ENCODE measurements around the gene CCL17. TPM values are rescaled to one million over a fixed set of nuclear protein-coding genes. Genes with fewer than 3 reads are reported as not detected.

CCL17 gene
- polyA plus RNA-seq (2013, experiment 1 of 2): not detected
- polyA plus RNA-seq (2013, experiment 2 of 2): not detected

DNA sequence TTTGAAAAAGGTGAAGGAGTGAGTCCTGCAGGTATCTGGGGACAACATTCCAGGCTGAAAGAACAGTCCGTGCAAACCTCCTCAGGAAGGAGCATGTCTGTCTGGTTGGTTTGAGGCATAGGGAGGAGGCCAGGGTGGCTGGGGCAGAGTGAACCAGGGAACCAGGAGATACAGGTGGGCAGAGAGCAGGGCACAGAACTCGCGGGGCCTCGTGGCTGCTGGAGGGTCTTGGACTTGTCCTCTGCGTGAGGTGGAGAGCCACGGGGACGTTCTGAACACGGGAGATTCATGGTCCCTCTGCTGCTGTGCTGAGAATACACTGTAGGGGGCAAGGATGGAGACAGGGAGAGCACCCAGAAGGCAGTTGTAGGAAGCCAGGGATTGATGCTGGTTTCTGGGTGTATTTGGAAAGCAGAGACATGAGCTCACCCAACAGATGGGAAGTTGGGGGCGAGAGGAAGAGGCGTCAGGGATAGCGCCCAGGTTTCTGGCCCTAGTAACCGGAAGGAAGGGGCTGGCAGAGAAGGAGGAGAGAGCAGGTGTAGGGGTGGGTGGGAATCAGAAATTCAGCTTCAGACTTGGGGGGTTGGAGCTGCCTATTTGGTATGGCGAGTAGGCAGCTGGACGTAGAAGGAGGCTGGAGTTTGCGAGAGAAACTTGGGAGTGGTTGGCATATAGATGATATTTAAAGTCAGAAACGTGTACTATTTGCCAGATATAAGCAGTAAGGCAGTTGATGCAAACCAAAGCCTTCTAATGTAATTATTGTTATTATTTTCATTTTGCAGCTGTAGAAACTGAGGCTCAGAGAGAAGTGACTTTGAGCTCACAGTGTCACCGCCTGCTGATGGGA, at the start of gene CCL17:
Gene CCL17, plus strand, starts transcription at position 803 of the 853 bp plus-strand sequence. CDS start 9,166 bp downstream, outside the sequence.
- no peak for DNase-seq (ENCODE audit: low spot score)
- Histone ChIP-seq H4K91ac (ENCODE audit: low read depth, low read length, poor library complexity) (peak within 1 kb of the TSS; percentile 35), H3K14ac (ENCODE audit: low read length) (no peak within 1 kb of the TSS)

DNA sequence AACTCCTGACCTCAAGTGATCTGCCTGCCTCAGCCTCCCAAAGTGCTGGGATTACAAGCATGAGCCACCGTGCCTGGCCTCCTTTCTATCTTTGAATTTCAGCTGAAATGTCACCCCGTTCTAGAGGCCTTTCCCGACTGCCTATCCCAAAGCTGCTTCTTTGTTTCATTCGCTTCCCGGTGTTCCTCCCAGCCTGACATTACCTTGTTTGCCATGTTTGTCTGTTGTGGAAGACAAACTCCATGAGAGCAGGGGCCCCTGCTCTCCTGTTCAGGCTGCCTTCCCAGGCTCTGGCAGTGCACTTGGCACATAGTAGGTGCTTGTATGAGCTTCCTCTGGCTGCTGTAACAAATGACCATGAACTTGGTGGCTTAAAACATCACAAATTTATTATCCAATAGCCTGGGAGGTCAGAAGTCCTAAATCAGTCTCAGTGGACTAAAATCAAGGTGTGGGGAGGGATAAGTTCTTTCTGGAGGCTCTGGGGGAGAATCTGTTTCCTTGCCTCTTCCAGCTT, 48.6 kb upstream of the CCL17 start:
- DNase-seq (ENCODE audit: low spot score): no peak

More for the DNA sequence above, at the start of gene CCL17:
- no peak within 1 kb of the TSS for H2AFZ ChIP-seq (ENCODE audit: low read length)
- no peak within 1 kb of the TSS for H3K23ac ChIP-seq (ENCODE audit: low read depth, low read length, poor library complexity)
- H2BK5ac ChIP-seq (ENCODE audit: low read length): no peak within 1 kb of the TSS
- no peak within 1 kb of the TSS for H2AK5ac ChIP-seq (ENCODE audit: low read depth, low read length)
- H3K4me2 ChIP-seq (ENCODE audit: insufficient read depth, low read length, poor library complexity, severe bottlenecking): no peak within 1 kb of the TSS
- no peaks in the 10 kb centered on the region for H3K36me3 ChIP-seq (replicated peaks in 1 of 2; ENCODE audit: control insufficient read depth in 2 of 2, insufficient read depth in 2 of 2, low read length in 2 of 2)
- H2BK12ac ChIP-seq (ENCODE audit: low read length): no peak within 1 kb of the TSS
- H4K8ac ChIP-seq (ENCODE audit: low read depth, low read length): no peak within 1 kb of the TSS
- H3K4ac ChIP-seq (ENCODE audit: low read length): no peak within 1 kb of the TSS
- H2BK15ac ChIP-seq (ENCODE audit: low read length): no peak within 1 kb of the TSS
- peaks cover 0 to 2% (median 0%) of the 10 kb centered on the region in 3 experiments for H3K27me3 ChIP-seq (ENCODE audit: control insufficient read depth in 3 of 3, insufficient read depth in 3 of 3, low read depth in 1 of 3, low read length in 3 of 3)
- no peak within 1 kb of the TSS for H3K9ac ChIP-seq (ENCODE audit: low read depth, low read length, poor library complexity)
- H3K79me1 ChIP-seq (ENCODE audit: low read depth, low read length): peaks cover 1% of the 10 kb centered on the region
- H3K9me3 ChIP-seq (replicated peaks in 1 of 2; ENCODE audit: control insufficient read depth in 2 of 2, insufficient read depth in 1 of 2, low read depth in 1 of 2, low read length in 2 of 2): no peaks in the 10 kb centered on the region
- H3K4me3 ChIP-seq (ENCODE audit: low read length in 2 of 2): peak within 1 kb of the TSS in 1 of 2 donors; percentile 9
- no peak within 1 kb of the TSS for H3K27ac ChIP-seq (replicated peaks; ENCODE audit: low read length)
- H3K18ac ChIP-seq (ENCODE audit: low read length): peak within 1 kb of the TSS; percentile 44
- WGBS, 2 donors (ENCODE audit: extremely low coverage in 2 of 2, insufficient read length in 2 of 2, insufficient replicate concordance in 1 of 2): no CpG with 5 or more reads among the region's 17 CpGs
- H3K4me1 ChIP-seq (ENCODE audit: control insufficient read depth in 2 of 2, insufficient read depth in 1 of 2, low read depth in 1 of 2, low read length in 2 of 2): no peaks in the 10 kb centered on the region
- no peak within 1 kb of the TSS for H2BK120ac ChIP-seq (ENCODE audit: low read depth, low read length)

DNA sequence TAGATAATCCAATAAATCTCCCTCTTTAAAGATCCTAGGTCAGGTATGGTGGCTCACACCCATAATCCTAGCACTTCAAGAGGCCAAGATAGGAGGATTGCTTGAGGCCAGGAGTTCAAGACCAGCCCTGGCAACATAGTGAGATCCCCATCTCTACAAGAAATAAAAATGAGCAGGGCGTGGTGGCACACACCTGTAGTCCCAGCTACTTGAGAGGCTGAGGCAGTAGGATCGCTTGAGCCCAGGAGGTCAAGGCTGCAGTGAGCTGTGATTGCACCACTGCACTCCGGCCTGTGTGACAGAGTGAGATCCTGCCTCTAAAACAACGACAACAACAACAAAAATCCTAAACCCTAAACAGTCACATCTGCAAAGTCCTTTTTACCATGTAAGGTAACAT, 48.0 kb upstream of the CCL17 start:
- peaks cover 1% of the 10 kb centered on the region for H3K79me1 ChIP-seq (ENCODE audit: low read depth, low read length)
- no peak overlapping the region for H3K4ac ChIP-seq (ENCODE audit: low read length)
- no peak overlapping the region for H4K91ac ChIP-seq (ENCODE audit: low read depth, low read length, poor library complexity)
- H3K23ac ChIP-seq (ENCODE audit: low read depth, low read length, poor library complexity): no peak overlapping the region
- H2BK12ac ChIP-seq (ENCODE audit: low read length): no peak overlapping the region
- no peak overlapping the region for H2AFZ ChIP-seq (ENCODE audit: low read length)
- no peak overlapping the region for H2BK15ac ChIP-seq (ENCODE audit: low read length)
- H4K8ac ChIP-seq (ENCODE audit: low read depth, low read length): no peak overlapping the region
- no peaks in the 10 kb centered on the region for H3K36me3 ChIP-seq (replicated peaks in 1 of 2; ENCODE audit: control insufficient read depth in 2 of 2, insufficient read depth in 2 of 2, low read length in 2 of 2)
- no peak overlapping the region for H3K18ac ChIP-seq (ENCODE audit: low read length)
- H3K4me2 ChIP-seq (ENCODE audit: insufficient read depth, low read length, poor library complexity, severe bottlenecking): no peak overlapping the region
- H3K4me3 ChIP-seq (ENCODE audit: low read length in 2 of 2): no peak overlapping the region
- no CpG with 5 or more reads among the region's 4 CpGs for WGBS, 2 donors (ENCODE audit: extremely low coverage in 2 of 2, insufficient read length in 2 of 2, insufficient replicate concordance in 1 of 2)
- no peaks in the 10 kb centered on the region for H3K9me3 ChIP-seq (replicated peaks in 1 of 2; ENCODE audit: control insufficient read depth in 2 of 2, insufficient read depth in 1 of 2, low read depth in 1 of 2, low read length in 2 of 2)
- DNase-seq (ENCODE audit: low spot score): no peak
- no peak overlapping the region for H2AK5ac ChIP-seq (ENCODE audit: low read depth, low read length)
- no peak overlapping the region for H3K14ac ChIP-seq (ENCODE audit: low read length)
- H3K4me1 ChIP-seq (ENCODE audit: control insufficient read depth in 2 of 2, insufficient read depth in 1 of 2, low read depth in 1 of 2, low read length in 2 of 2): no peaks in the 10 kb centered on the region
- H2BK120ac ChIP-seq (ENCODE audit: low read depth, low read length): no peak overlapping the region
- no peak overlapping the region for H3K9ac ChIP-seq (ENCODE audit: low read depth, low read length, poor library complexity)
- no peak overlapping the region for H3K27ac ChIP-seq (replicated peaks; ENCODE audit: low read length)
- H3K27me3 ChIP-seq (ENCODE audit: control insufficient read depth in 3 of 3, insufficient read depth in 3 of 3, low read depth in 1 of 3, low read length in 3 of 3): peaks cover 0 to 18% (median 0%) of the 10 kb centered on the region in 3 experiments
- no peak overlapping the region for H2BK5ac ChIP-seq (ENCODE audit: low read length)

More for the DNA sequence above, 48.6 kb upstream of the CCL17 start:
- H2AFZ ChIP-seq (ENCODE audit: low read length): no peak overlapping the region
- H3K36me3 ChIP-seq (replicated peaks in 1 of 2; ENCODE audit: control insufficient read depth in 2 of 2, insufficient read depth in 2 of 2, low read length in 2 of 2): no peaks in the 10 kb centered on the region
- no peak overlapping the region for H3K14ac ChIP-seq (ENCODE audit: low read length)
- H2BK120ac ChIP-seq (ENCODE audit: low read depth, low read length): no peak overlapping the region
- H3K4me1 ChIP-seq (ENCODE audit: control insufficient read depth in 2 of 2, insufficient read depth in 1 of 2, low read depth in 1 of 2, low read length in 2 of 2): no peaks in the 10 kb centered on the region
- H3K9me3 ChIP-seq (replicated peaks in 1 of 2; ENCODE audit: control insufficient read depth in 2 of 2, insufficient read depth in 1 of 2, low read depth in 1 of 2, low read length in 2 of 2): no peaks in the 10 kb centered on the region
- no peak overlapping the region for H3K4ac ChIP-seq (ENCODE audit: low read length)
- no peak overlapping the region for H2BK5ac ChIP-seq (ENCODE audit: low read length)
- H3K18ac ChIP-seq (ENCODE audit: low read length): no peak overlapping the region
- no peak overlapping the region for H4K8ac ChIP-seq (ENCODE audit: low read depth, low read length)
- WGBS, 2 donors (ENCODE audit: extremely low coverage in 2 of 2, insufficient read length in 2 of 2, insufficient replicate concordance in 1 of 2): no CpG with 5 or more reads among the region's 5 CpGs
- H3K23ac ChIP-seq (ENCODE audit: low read depth, low read length, poor library complexity): no peak overlapping the region
- H3K4me3 ChIP-seq (ENCODE audit: low read length in 2 of 2): no peak overlapping the region
- peaks cover 0 to 18% (median 0%) of the 10 kb centered on the region in 3 experiments for H3K27me3 ChIP-seq (ENCODE audit: control insufficient read depth in 3 of 3, insufficient read depth in 3 of 3, low read depth in 1 of 3, low read length in 3 of 3)
- no peak overlapping the region for H2AK5ac ChIP-seq (ENCODE audit: low read depth, low read length)
- H3K9ac ChIP-seq (ENCODE audit: low read depth, low read length, poor library complexity): no peak overlapping the region
- no peak overlapping the region for H2BK12ac ChIP-seq (ENCODE audit: low read length)
- H3K27ac ChIP-seq (replicated peaks; ENCODE audit: low read length): no peak overlapping the region
- no peak overlapping the region for H2BK15ac ChIP-seq (ENCODE audit: low read length)
- H3K4me2 ChIP-seq (ENCODE audit: insufficient read depth, low read length, poor library complexity, severe bottlenecking): no peak overlapping the region
- H3K79me1 ChIP-seq (ENCODE audit: low read depth, low read length): peaks cover 1% of the 10 kb centered on the region
- H4K91ac ChIP-seq (ENCODE audit: low read depth, low read length, poor library complexity): no peak overlapping the region
